NT2/D1 (cell line): ENCODE data around the gene SMIM22.

Source experiments
- DNase-seq: peaks from one replicate; pipeline ENCODE4 v3.0.0-alpha.2; 2011; ENCODE audit warnings: low read depth, low spot score
- H3K27me3 ChIP-seq: 2 replicates; pipeline ENCODE4 v1.6.0; 2011; ENCODE audit warnings: mild to moderate bottlenecking; ENCODE audit not compliant: insufficient read length, insufficient read depth
- H3K36me3 ChIP-seq: 2 replicates; pipeline ENCODE4 v1.6.1; 2011; ENCODE audit warnings: mild to moderate bottlenecking, low read length, mixed read lengths; ENCODE audit not compliant: insufficient read depth, insufficient read length
- H3K4me1 ChIP-seq: 2 replicates; pipeline ENCODE4 v1.5.1; 2011; ENCODE audit not compliant: insufficient read depth, insufficient read length
- H3K4me3 ChIP-seq: 2 replicates; pipeline ENCODE4 v1.5.1; 2011; ENCODE audit warnings: low read depth; ENCODE audit not compliant: insufficient read length
- H3K9ac ChIP-seq: 2 replicates; pipeline ENCODE4 v1.6.0; 2011; ENCODE audit warnings: low read depth; ENCODE audit not compliant: insufficient read length
- H3K9me3 ChIP-seq: 2 replicates; pipeline ENCODE4 v1.5.1; 2011; ENCODE audit warnings: mild to moderate bottlenecking, low read length; ENCODE audit not compliant: insufficient read depth
- SUZ12 ChIP-seq: IDR thresholded peaks from 2 replicates; pipeline ENCODE4 v1.6.1; 2011; ENCODE audit not compliant: insufficient read length, insufficient read depth; ENCODE audit errors: extremely low read depth
- YY1 ChIP-seq: IDR thresholded peaks from 2 replicates; pipeline ENCODE4 v1.6.1; 2011; ENCODE audit not compliant: insufficient read length, insufficient read depth
- ZNF274 ChIP-seq: IDR thresholded peaks from 2 replicates; pipeline ENCODE4 v1.6.1; 2011; ENCODE audit warnings: mild to moderate bottlenecking, low read depth, low read length

The SMIM22 gene

DNA sequence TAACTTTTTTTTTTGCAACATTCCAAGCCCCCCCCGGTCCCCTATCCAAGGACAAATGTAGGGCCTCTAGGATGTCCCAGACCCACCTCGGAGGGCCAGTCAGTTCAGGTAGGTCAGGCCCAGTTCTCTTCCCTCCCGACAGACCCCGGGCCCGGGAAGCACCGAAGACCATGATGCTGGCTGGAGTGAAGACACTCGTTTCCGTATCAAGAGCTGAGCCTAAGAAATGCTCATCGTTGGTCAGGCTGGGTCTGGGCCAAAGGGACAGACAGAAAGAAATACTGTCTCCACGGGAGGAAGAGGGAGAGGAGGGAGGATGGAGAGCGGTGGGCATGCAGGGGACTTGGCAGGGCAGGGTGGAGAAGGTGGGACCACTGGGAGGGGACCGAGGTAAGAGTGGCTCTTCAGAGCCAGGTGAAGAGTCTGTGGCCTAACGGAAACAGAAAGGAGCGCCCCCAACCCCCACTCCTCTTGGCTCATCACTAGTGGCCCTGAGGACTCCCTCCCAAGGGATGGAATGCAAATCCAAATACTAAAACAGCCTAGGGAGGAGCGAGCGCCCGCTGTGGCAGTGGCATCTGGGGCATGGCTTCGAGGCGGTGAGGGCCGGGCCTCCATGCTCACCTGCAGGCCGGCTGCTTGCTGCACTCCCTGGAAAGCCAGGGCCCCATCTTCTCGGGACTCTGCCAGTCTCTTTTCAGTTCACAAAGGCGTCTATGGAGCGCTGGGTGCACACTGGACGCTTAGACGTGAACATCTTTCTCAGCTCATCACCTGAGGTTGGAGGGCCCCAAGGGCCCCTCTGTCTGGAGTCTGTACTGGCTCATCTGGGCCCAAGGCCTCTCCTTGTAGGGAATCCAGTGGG lies 9.0 kb downstream of the SMIM22 start:
- Histone ChIP-seq H3K27me3 (peaks cover 3% of the 10 kb centered on the region), H3K4me3 (no peak overlapping the region), H3K36me3 (peaks cover 65% of the 10 kb centered on the region), H3K9ac (peak overlapping the region; percentile 17), H3K4me1 (peaks cover 38% of the 10 kb centered on the region), H3K9me3 (no peaks in the 10 kb centered on the region)
- no peak for DNase-seq
- no peak for TF ChIP-seq YY1
- no peak for TF ChIP-seq SUZ12
- TF ChIP-seq ZNF274, result no peak

DNA sequence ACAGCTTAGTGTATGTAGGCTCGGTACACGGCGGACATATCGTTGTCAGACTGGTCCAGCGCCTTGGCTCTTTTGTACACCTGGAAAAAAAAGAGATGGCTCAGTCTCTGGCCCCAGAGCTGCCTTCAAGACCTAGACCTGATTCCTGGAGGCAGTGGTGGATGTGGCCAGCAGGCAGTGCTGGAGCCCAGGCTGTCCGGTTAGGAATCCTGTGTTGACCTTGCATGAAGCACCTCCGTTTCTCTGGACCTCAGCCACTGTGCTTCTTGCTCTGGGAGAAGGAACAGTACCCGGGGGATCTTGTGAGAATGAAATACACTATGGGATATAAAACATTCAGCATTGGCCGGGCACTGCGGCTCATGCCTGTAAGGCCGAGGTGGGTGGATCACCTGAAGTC lies 10.1 kb downstream of the SMIM22 start:
- DNase-seq, result no peak
- Histone ChIP-seq H3K9ac (no peak overlapping the region), H3K4me3 (no peak overlapping the region), H3K36me3 (peaks cover 64% of the 10 kb centered on the region), H3K9me3 (no peaks in the 10 kb centered on the region), H3K27me3 (peaks cover 3% of the 10 kb centered on the region), H3K4me1 (peaks cover 31% of the 10 kb centered on the region)
- TF ChIP-seq SUZ12 (no peak), ZNF274 (no peak), YY1 (no peak)

DNA sequence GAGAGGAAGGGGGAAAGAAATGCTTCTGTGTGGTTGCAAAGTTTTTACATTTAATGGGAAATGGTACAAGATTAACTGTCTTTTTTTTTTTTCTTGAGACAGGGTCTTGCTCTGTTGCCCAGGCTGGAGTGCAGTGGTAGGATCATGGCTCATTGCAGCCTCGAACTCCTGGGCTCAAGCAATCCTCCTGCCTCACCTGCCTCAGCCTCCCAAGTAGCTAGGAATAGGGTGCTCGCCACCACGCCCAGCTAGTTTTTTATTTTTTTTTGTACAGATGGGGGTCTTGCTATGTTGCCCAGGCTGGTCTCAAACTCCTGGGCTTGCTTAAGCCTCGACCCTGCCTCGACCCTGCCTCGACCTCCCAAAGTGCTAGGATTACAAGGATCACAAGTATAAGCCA lies 11.1 kb downstream of the SMIM22 start:
- no peak overlapping the region for H3K9ac ChIP-seq
- DNase-seq, result no peak
- H3K36me3 ChIP-seq, result peaks cover 64% of the 10 kb centered on the region

DNA sequence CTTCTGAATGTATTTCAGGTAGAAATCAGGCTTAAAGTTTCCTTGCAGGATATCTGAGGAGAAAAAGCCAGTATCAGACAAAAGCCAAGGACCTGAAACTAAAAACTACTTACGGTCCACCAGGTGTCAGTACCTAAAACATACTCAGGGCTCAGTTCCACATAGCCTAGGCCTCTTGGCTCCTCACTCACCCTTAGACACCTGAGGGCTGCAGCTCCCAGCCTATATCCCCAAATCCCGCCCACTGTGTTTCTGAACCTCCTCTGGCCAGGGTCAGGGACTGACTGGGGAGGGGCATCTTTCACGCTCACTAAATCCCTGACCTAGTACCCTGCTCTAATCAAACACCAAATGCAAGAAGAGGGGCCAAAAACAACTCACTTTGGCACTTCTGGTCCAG lies 16.1 kb downstream of the SMIM22 start:
- H3K9me3 ChIP-seq, result no peaks in the 10 kb centered on the region
- H3K36me3 ChIP-seq, result peaks cover 82% of the 10 kb centered on the region
- DNase-seq, result no peak
- H3K4me1 ChIP-seq, result peaks cover 8% of the 10 kb centered on the region
- no peak overlapping the region for H3K4me3 ChIP-seq
- no peaks in the 10 kb centered on the region for H3K27me3 ChIP-seq
- no peak overlapping the region for H3K9ac ChIP-seq
- TF ChIP-seq SUZ12 (no peak), ZNF274 (no peak), YY1 (no peak)

More for the DNA sequence above, 11.1 kb downstream of the SMIM22 start:
- TF ChIP-seq SUZ12 (no peak), ZNF274 (no peak), YY1 (no peak)
- Histone ChIP-seq H3K9me3 (no peaks in the 10 kb centered on the region), H3K4me3 (no peak overlapping the region), H3K4me1 (peaks cover 23% of the 10 kb centered on the region), H3K27me3 (no peaks in the 10 kb centered on the region)

DNA sequence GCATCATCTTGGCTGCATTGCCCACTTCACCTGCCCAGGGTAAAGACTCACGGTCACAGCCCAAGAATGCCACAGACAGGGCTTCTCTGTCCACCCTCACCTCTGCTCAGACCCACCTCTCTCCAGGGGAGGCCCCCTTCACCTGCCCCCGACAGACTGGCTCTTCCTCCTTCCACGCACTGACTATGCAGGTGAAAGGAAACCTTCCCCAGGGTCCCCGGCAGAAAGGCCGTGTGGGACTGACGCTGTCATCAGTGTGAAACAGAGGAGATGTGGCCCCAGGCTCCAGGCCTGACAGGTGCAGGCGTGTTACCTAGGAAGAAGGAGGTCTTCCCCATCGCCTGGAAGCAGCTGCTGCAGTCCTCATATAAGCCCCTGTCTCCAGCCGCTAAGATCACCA lies 16.6 kb downstream of the SMIM22 start:
- TF ChIP-seq YY1, result no peak
- TF ChIP-seq ZNF274, result no peak
- no peak for TF ChIP-seq SUZ12
- H3K36me3 ChIP-seq, result peaks cover 83% of the 10 kb centered on the region
- peaks cover 8% of the 10 kb centered on the region for H3K4me1 ChIP-seq
- no peak for DNase-seq
- no peaks in the 10 kb centered on the region for H3K27me3 ChIP-seq
- H3K9ac ChIP-seq, result no peak overlapping the region
- no peaks in the 10 kb centered on the region for H3K9me3 ChIP-seq
- H3K4me3 ChIP-seq, result no peak overlapping the region

DNA sequence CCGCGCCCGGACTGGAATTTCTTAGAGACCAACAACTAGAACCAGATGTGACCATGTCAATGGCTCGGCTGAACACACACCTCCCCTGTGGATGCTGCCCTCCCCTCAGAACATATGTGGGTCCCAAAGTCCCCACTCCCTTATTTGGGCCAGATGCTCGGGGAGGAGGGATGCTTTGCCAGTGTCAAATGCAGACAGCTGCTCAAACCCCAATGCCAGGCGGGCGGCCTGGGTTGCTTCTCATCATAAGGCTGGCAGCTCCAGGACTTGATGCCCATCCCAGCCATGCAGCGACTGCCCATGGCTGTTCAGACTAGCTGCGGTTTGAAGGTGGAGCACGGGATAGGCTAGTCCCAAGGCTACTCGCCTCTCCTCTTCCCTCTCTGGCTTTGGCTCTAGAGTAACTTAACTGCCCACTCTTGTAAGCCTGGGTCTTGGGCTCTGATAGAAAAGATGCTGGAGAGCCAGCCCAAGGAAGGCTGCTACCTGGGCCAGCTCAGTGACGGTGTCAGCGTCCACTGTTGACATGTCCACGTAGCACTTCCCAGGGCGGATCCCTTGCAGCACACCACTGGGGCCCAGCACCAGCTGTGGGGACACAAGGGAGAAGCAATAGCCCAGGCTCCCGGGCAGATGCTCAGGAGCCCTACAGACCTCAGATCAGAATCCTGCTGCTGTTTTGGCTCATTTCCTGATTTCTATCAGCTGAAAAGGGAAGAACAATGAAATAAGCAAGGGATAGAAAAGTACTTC lies 18.3 kb downstream of the SMIM22 start:
- TF ChIP-seq SUZ12 (no peak), ZNF274 (no peak), YY1 (no peak)
- H3K27me3 ChIP-seq, result no peaks in the 10 kb centered on the region
- H3K4me1 ChIP-seq, result peaks cover 8% of the 10 kb centered on the region
- H3K9ac ChIP-seq, result no peak overlapping the region
- H3K36me3 ChIP-seq, result peaks cover 82% of the 10 kb centered on the region
- H3K9me3 ChIP-seq, result no peaks in the 10 kb centered on the region
- DNase-seq, result no peak
- no peak overlapping the region for H3K4me3 ChIP-seq

DNA sequence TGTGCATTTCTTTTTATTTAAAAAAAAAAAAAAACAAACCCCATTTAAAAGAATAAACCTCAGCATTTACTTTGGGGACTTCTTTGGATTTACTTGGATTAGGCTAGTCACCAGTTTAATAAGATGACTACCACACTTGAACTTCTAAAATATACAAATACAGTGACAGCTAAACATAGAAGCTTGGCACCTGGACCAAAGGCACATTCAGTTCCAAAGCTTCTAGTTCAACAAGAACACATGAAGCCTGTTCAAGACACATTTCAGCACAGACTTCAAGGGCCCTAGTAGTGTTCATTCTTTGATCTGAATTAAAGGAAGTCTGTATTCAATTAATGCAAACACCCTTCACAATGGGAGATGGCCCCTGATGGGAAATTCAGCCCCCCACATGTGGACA lies 18.9 kb downstream of the SMIM22 start:
- H3K4me3 ChIP-seq, result no peak overlapping the region
- no peak for TF ChIP-seq YY1
- no peak for TF ChIP-seq SUZ12
- TF ChIP-seq ZNF274, result no peak
- peaks cover 82% of the 10 kb centered on the region for H3K36me3 ChIP-seq
- no peaks in the 10 kb centered on the region for H3K27me3 ChIP-seq
- peaks cover 8% of the 10 kb centered on the region for H3K4me1 ChIP-seq
- no peak for DNase-seq
- H3K9me3 ChIP-seq, result no peaks in the 10 kb centered on the region
- no peak overlapping the region for H3K9ac ChIP-seq
